HG03457 (cell line): ENCODE data around the gene MYO1C.
A peak's percentile ranks its signal among the peaks of the same experiment; 100 is the strongest.
"Not testable (repeated sequence)": the region's sequence is repeated elsewhere in the genome, so short reads cannot be mapped to it uniquely, and the experiment has no call there.

ENCODE experiments used
- ATAC-seq: cut with Tn5 transposase; IDR thresholded peaks from one replicate; pipeline ENCODE4 v1.9.1; 2021; ENCODE audit warnings: moderate number of reproducible peaks; ENCODE audit not compliant: unreplicated experiment

MYO1C gene

GRCh38 chr17:1467258-1467657, 25.2 kb downstream of the MYO1C start:
- no peak for ATAC-seq

- no peak for ATAC-seq
These were observed 28.3 kb downstream of the MYO1C start for GRCh38 chr17:1464186-1464585.

DNA sequence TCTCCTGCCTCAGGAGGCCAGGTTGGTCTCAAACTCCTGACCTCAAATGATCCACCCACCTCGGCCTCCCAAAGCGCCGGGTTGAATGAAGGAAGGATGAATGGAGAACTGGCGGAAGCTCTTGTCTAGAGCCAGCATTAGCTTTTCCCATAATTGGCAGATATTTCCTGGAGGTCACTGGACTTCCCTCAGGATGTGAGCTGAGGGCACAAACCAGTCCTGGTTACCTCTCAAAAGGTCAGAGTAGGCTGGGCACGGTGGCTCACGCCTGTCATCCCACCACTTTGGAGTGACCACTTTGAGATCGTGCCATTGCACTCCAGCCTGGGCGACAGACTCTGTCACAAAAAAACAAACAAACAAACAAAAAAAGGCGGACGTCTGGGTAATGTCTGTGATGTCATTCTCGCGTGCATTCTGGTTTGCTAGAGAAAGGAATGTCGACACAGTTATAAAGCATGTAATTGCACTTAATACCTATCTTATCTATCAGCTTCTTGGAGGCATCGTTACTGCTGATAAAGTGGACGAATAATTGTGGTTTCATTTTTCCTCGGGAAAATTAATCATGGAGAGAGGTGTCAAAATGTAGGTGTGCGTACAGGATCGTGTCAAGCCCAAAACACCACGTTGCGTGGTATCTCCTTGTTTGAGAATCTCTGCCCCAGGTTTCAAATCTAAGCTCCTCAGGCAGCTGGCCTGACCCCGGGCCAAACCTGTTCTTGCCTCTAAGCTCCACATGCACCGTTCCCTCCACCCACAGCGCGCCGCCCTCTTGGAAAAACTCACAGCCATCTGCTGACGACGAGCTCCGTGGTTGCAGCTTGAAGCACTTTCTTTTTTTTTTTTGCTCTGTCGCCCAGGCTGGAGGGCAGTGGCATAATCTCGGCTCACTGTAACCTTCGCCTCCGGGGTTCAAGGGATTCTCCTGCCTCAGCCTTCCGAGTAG, 30.0 kb downstream of the MYO1C start:
- ATAC-seq, result no peak

DNA sequence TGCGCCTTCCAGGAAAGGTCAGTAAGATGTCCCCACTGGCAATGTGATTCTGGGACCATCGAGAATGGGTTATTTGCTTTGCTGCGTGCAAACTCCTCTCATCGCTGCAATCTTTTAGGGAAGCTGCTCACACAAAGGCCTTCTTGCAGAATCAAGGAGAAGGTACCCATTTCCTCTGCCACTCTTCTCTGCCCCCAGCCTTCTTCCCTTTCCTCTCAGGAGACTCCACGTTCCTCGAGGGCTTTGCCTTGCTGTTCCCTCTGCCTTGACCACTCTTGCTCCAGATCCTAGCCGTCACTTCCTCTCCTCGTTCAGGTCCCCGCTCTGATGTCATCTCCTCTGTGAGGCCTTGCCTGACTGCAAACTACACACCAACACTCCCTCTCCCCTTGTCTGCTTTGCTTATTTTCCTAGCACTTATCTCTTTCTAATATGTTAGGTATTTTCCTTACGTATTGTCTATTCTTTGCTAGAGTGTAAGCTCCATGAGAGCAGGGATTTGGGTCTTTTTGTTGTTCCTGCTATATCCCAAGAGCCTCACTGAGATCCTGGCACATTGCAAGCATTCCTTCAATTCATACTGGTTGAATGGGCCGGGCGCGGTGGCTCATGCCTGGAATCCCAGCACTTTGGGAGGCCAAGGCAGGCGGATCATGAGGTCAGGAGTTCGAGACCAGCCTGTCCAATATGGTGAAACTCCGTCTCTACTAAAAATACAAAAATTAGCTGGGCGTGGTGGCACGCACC, 31.1 kb downstream of the MYO1C start:
- no peak for ATAC-seq

- no peak for ATAC-seq
These were observed 32.3 kb downstream of the MYO1C start for GRCh38 chr17:1460233-1460632.

DNA sequence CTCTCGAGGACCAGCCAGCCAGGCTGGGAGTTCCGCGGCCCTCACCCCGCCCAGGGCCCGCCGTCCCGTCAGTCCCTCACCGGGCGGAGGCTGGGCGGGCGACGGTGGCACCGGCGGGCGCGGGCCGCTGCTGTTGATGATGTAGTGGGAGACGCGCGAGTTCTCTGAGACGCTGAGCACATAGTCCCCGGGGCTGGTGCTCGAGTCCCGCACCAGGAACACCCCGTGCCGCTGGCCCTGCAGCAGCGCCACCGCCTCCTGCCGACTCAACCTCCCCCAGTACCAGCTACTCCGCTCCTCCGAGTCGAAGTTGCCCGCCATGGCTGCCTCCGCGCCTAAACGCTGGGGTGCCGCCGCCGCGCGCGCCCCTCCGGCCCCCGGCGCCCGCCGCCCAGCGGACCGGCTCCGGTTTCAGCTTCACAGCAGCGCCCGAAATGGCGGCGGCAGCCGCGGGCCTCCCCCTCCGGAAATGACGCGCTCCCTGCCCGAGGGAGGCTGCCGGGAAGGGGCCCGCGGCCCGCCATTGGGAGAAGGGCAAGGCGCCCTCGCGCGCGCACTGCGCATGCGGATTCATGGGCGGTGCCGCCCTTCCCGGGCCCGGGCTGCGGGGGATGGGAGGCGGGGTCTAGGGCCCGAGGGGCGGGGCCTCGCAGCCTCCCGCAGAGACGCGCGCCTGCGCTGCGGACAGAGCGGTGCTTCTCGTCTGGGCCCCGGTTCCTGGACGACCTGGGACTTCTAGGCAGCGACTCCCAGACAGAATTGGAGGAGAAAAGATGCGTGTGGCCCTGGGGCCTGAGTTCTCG, 36.5 kb downstream of the MYO1C start, which contains the start of gene CRK:
Gene CRK, minus strand, starts transcription at position 436 of the 803 bp plus-strand sequence. Its CDS starts 115 bp downstream, at position 321.
- ATAC-seq, result peak; percentile 69

- peak; percentile 21 for ATAC-seq
These were observed 37.1 kb downstream of the MYO1C start for GRCh38 chr17:1455291-1455796.

- no peak for ATAC-seq
These were observed 37.9 kb downstream of the MYO1C start for GRCh38 chr17:1454541-1454940.

GRCh38 chr17:1453694-1454093, 38.8 kb downstream of the MYO1C start:
- not testable (repeated sequence) for ATAC-seq

DNA sequence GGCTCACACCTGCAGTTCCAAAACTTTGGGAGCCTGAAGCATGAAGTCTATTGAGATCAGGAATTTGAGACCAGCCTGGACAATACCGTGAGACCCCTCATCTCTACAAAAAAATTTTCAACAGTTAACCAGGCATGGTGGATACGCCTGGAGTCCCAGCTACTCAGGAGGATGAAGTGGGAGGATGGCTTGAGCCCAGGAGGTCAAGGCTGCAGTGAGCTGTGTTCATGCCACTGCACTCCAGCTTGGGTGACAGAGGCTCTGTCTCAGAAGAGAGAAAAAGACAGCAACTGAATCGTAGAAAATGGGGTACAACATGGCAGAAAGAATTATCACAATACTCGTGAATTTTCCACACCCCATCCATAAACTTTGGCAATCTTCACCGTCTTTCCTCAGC, 39.6 kb downstream of the MYO1C start:
- no peak for ATAC-seq

GRCh38 chr17:1450261-1450660, 42.2 kb downstream of the MYO1C start:
- ATAC-seq, result not testable (repeated sequence)

GRCh38 chr17:1449412-1449967, 43.0 kb downstream of the MYO1C start:
- ATAC-seq, result no peak

- no peak for ATAC-seq
These were observed 45.4 kb downstream of the MYO1C start for GRCh38 chr17:1447052-1447451.

DNA sequence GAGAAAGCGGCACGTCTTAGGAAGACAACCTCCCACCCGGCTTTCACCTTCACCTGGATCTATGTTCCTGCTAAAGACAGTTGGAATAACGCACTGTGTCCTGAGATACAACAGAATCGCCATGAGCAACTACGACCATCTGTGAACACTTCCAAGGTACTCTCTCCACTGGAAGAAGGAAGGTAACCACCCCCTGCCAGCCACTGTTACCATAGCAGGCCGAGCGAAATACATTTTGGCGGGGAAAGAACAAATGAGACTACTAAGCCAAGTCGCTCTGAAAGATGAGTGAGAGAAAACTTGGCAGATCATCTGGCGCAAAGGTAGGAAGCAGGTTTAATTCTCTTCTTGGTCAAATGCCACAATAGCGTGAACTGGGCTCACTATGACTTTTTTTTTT, 46.3 kb downstream of the MYO1C start:
- ATAC-seq, result no peak

DNA sequence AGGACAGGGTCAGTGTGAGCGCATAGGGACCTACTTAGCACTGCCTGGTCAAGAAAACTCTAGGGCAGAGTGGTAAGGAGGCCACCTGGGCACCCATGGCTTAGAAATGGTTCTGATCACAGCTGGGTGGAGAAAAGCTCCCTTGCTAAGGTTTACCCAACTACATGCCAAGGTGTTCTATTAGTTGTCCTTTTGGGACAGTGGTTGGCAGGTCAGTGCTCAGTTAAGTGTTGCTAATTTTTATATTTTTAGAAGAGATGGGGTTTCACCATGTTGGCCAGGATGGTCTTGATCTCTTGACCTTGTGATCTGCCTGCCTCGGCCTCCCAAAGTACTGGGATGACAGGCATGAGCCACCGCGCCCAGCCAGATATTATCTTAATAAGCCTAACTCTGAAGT, 46.8 kb downstream of the MYO1C start:
- not testable (repeated sequence) for ATAC-seq

GRCh38 chr17:1442721-1443120, 49.8 kb downstream of the MYO1C start:
- not testable (repeated sequence) for ATAC-seq

DNA sequence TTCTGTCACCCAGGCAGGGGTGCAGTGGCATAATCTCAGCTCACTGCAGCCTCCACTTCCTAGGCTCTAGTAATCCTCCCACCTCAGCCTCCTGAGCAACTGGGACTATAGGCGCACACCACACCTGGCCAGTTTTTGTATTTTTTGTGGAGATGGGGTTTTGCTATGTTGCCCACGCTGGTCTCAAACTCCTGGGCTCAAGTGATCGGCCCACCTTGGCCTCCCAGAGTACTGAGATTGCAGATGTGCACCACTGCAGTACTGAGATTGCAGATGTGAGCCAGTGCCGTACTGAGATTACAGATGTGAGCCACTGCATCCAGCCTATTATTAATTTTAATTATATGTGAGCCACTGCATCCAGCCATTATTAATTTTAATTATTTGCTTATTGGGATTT, 50.3 kb downstream of the MYO1C start:
- no peak for ATAC-seq

DNA sequence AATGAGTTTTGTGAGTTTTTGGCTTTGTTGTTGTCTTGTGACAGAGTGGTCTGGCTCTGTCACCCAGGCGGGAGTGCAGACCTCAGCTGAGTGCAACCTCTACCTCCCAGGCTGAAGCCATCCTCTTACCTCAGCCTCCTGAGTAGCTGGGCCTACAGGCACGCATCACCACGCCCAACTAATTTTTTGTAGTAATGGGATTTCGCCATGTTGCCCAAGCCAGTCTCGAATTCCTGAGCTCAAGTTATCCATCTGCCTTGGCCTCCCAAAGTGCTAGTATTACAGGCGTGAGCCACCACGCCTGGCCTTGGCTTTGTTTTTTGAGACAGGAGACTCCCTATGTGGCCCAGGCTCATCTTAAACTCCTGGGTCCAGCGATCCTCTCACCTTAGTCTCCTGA, 51.6 kb downstream of the MYO1C start:
- ATAC-seq, result no peak

DNA sequence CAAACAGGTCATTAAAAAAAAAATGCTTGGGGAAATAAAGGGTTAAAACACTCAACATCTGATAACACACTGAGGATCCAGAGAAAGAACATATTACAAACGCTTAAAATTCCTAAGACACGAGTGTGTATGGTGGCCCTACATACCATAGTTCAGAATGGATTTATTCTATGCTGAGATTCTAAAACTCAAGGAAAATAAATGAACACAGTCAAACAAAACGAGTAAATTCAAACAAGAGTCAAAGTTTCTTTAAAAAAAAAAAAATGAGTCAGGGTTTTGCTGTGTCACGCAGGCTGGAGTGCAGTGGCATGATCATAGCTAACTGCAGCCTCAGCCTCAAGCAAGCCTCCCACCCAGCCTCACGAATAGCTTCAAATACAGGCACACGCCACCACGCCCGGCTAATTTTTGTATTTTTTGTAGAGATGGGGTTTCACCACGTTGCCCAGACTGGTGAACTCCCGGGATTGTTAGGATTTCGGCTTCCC, 53.8 kb downstream of the MYO1C start:
- no peak for ATAC-seq

DNA sequence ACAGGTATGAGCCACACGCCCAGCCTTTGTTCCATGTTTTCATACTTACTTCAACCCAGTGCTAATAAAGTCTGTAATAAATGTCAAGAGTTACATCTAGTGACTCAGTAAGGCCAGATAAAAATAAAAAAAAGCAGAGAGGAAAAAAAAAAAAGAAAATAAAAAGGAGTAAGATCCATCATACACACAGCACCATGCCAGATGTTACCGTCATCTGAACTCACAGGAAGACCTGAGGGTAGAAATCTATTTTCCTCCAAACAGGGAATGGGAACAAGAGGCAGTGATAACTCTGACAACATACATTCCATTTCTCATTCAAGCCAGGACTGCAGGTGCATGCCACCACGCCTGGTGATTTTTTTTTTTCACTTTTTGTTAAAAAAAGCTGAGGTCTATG, 57.2 kb downstream of the MYO1C start:
- no peak for ATAC-seq
